Activated CD8-positive, alpha-beta memory T cell treated with anti-CD3 and anti-CD28 coated beads, Interleukin-2, amount 50 U/mL, for 24 hours (primary cell): ENCODE results near the gene CNTNAP1.
"Not testable (repeated sequence)": the region's sequence is repeated elsewhere in the genome, so short reads cannot be mapped to it uniquely, and the experiment has no call there.

ENCODE experiments used
- DNase-seq: peaks from one replicate; pipeline ENCODE4 v3.0.0-alpha.2; 2020; ENCODE audit errors: extremely low read depth

The CNTNAP1 gene

GRCh38 chr17:42740699-42741098 is 58.4 kb downstream of the CNTNAP1 start:
- DNase-seq = no peak

DNA sequence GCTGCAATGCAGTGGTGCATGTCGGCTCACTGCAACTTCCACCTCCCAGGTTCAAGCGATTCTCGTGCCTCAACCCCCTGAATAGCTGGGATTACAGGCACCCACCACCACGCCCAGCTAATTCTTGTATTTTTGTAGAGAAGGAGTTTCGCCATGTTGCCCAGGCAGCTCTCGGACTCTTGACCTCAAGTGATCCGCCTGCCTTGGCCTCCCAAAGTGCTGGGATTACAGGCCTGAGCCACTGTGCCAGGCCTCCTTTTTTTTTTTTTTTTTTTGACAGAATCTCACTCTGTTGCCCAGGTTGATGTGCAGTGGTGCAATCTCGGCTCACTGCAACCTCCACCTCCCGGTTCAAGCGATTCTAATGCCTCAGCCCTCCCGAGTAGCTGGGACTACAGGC is 60.6 kb downstream of the CNTNAP1 start:
- not testable (repeated sequence) for DNase-seq

- DNase-seq = no peak
These were observed 61.4 kb downstream of the CNTNAP1 start for GRCh38 chr17:42743595-42744282.

DNA sequence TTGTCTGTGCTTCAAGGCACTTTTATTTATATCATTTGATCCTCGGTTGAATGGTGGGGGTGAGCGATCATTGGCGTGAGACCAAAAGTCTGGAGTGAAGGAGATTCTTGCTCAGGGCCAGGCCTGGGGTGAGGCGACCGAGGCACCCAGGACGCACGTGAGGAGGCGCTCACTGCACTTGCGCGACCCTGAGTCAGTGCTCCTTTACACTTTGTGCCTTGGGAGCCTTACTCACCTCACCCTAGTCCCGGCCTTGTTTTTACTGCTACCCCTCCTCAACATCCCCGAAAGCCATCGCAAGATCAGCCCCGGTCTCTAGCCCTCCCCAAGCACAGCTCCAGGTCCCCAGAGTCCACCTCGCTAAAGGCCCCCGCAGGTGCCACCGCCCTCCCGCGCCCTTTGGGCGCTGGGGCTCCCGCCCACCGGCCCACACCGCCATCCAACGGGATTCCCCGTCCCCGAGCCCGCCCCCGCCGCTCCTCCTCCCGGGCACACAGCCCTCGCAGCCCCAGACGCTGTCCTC is 62.0 kb downstream of the CNTNAP1 start:
- peak; percentile 25 for DNase-seq

GRCh38 chr17:42744806-42745617 is 62.7 kb downstream of the CNTNAP1 start, which contains the start of gene EZH1:
TSS of gene EZH1 (minus strand) at chr17:42745040. CDS start at chr17:42728941, 16,099 bp downstream.
- DNase-seq = peak; percentile 70

GRCh38 chr17:42748202-42748907 is 66.0 kb downstream of the CNTNAP1 start:
- DNase-seq = no peak

- no peak for DNase-seq
These were observed 66.8 kb downstream of the CNTNAP1 start for GRCh38 chr17:42748908-42749798.
